MCF 10A (cell line): ENCODE measurements around the gene NET1. TPM values are rescaled to one million over a fixed set of nuclear protein-coding genes. Genes with fewer than 3 reads are reported as not detected.
A peak's percentile ranks its signal among the peaks of the same experiment; 100 is the strongest.

ENCODE experiments used
- BruUV-seq: library from RNA; stranded (reverse); fragments of 400-500 nt; replicated peaks from 2 replicates; lab custom pipeline; 2021; lab: Mats Ljungman, UMichigan
- CTCF ChIA-PET: fragments of 300-600 bp; sonication (Branson Sonifier 250); formaldehyde crosslinking; extraction: SDS; loops from one replicate; lab custom pipeline; 2021; ENCODE audit warnings: antibody characterized with exemption, inconsistent platforms; lab: Yijun Ruan, JAX
- POLR2A ChIA-PET: fragments of 300-600, 350-650 bp; sonication (Branson Sonifier 250); formaldehyde crosslinking; extraction: SDS; loops from one replicate; lab custom pipeline; 2020; ENCODE audit warnings: antibody characterized with exemption, inconsistent platforms; lab: Yijun Ruan, JAX
- DNase-seq: peaks from one replicate; pipeline ENCODE4 v3.0.0-alpha.2; 2018; ENCODE audit not compliant: unreplicated experiment
- H3K27ac Mint-ChIP-seq: one replicate; pipeline ENCODE4 v1.8.0; 2022; ENCODE audit warnings: mild to moderate bottlenecking, low read depth, mixed read lengths; ENCODE audit not compliant: unreplicated experiment
- H3K27me3 Mint-ChIP-seq: one replicate; pipeline ENCODE4 v1.8.0; 2022; ENCODE audit warnings: mixed read lengths; ENCODE audit not compliant: insufficient read depth, unreplicated experiment
- H3K36me3 Mint-ChIP-seq: one replicate; pipeline ENCODE4 v1.8.0; 2022; ENCODE audit warnings: mild to moderate bottlenecking, moderate library complexity, mixed read lengths; ENCODE audit not compliant: insufficient read depth, unreplicated experiment
- H3K4me1 Mint-ChIP-seq: one replicate; pipeline ENCODE4 v1.8.0; 2022; ENCODE audit warnings: mixed read lengths; ENCODE audit not compliant: insufficient read depth, unreplicated experiment
- H3K4me3 Mint-ChIP-seq: one replicate; pipeline ENCODE4 v1.8.0; 2022; ENCODE audit warnings: mild to moderate bottlenecking, moderate library complexity, mixed read lengths; ENCODE audit not compliant: unreplicated experiment
- H3K9me3 Mint-ChIP-seq: one replicate; pipeline ENCODE4 v1.8.0; 2022; ENCODE audit warnings: mixed read lengths; ENCODE audit not compliant: unreplicated experiment
- CTCF ChIP-seq: fragments of 200-600 bp; IDR thresholded peaks from one replicate; pipeline ENCODE4 v1.8.0; 2022; ENCODE audit warnings: antibody characterized with exemption, mild to moderate bottlenecking; ENCODE audit not compliant: unreplicated experiment
- intact Hi-C: fragments of 100-400 bp; cut with micrococcal nuclease; formaldehyde crosslinking; loops from 2 replicates; pipeline ENCODE4 v1.14.1; 2022
- total RNA-seq: library from RNA; stranded (reverse); gene quantifications from 2 replicates; pipeline ENCODE4 v1.2.3, GENCODE V29; 2022

Gene NET1
- total RNA-seq, 1 experiment from 2014 or later: 40.3 TPM

GRCh38 chr10:5450605-5451384 is 38.4 kb downstream of the NET1 start:
- H3K4me3 Mint-ChIP-seq: peak overlapping the region; percentile 81
- peak overlapping the region; percentile 63 for H3K27ac Mint-ChIP-seq
- no peak for DNase-seq
- H3K4me1 Mint-ChIP-seq: peaks cover 18% of the 10 kb centered on the region
- ChIA-PET CTCF (interaction anchor here (0.7 to 1.7 kb wide), 3 partner anchors 163 to 437 kb away, joined by 3 to 4 read pairs (median 4); no protein-coding TSS in a partner anchor), POLR2A (interaction anchor here (0.7 to 2.8 kb wide), 13 partner anchors 13 to 214 kb away, joined by 3 to 9 read pairs (median 4); no protein-coding TSS in a partner anchor)
- BruUV-seq: no TSS peak
- H3K27me3 Mint-ChIP-seq: no peaks in the 10 kb centered on the region
- H3K36me3 Mint-ChIP-seq: peaks cover 51% of the 10 kb centered on the region
- no peak for TF ChIP-seq CTCF
- H3K9me3 Mint-ChIP-seq: no peaks in the 10 kb centered on the region
- intact Hi-C loops: no loop called here

GRCh38 chr10:5453749-5454489 is 41.6 kb downstream of the NET1 start:
- intact Hi-C loops: no loop called here
- H3K4me1 Mint-ChIP-seq: peaks cover 21% of the 10 kb centered on the region
- ChIA-PET POLR2A (interaction anchor here (0.8 to 1.7 kb wide), 6 partner anchors 12 to 436 kb away, joined by 3 to 8 read pairs (median 4); partner anchors contain the start of genes ANKRD16 and FBH1), CTCF (interaction anchor here (1.2 to 3.2 kb wide), 3 partner anchors 11 to 177 kb away, joined by 3 to 23 read pairs (median 4); no protein-coding TSS in a partner anchor)
- no peak for TF ChIP-seq CTCF
- BruUV-seq: no TSS peak
- DNase-seq: no peak
- H3K27me3 Mint-ChIP-seq: no peaks in the 10 kb centered on the region
- H3K4me3 Mint-ChIP-seq: no peak overlapping the region
- H3K9me3 Mint-ChIP-seq: no peaks in the 10 kb centered on the region
- no peak overlapping the region for H3K27ac Mint-ChIP-seq
- H3K36me3 Mint-ChIP-seq: peaks cover 80% of the 10 kb centered on the region

GRCh38 chr10:5456563-5456962 is 44.2 kb downstream of the NET1 start:
- Mint-ChIP-seq H3K4me1 (peaks cover 17% of the 10 kb centered on the region), H3K4me3 (no peak overlapping the region), H3K9me3 (no peaks in the 10 kb centered on the region), H3K36me3 (peaks cover 93% of the 10 kb centered on the region), H3K27me3 (no peaks in the 10 kb centered on the region), H3K27ac (no peak overlapping the region)
- ChIA-PET POLR2A (interaction anchor here (0.9 to 2.4 kb wide), 7 partner anchors 9 to 128 kb away, joined by 3 to 9 read pairs (median 4); no protein-coding TSS in a partner anchor), CTCF (interaction anchor here (0.6 to 3.2 kb wide), 4 partner anchors 9 to 166 kb away, joined by 3 to 23 read pairs (median 4); no protein-coding TSS in a partner anchor)
- TF ChIP-seq CTCF: no peak
- BruUV-seq: no TSS peak
- intact Hi-C loops: no loop called here
- DNase-seq: no peak

- TSS peak; percentile 17 for BruUV-seq
- Mint-ChIP-seq H3K9me3 (no peaks in the 10 kb centered on the region), H3K4me3 (no peak overlapping the region), H3K36me3 (peaks cover 87% of the 10 kb centered on the region), H3K27me3 (no peaks in the 10 kb centered on the region), H3K4me1 (peaks cover 17% of the 10 kb centered on the region), H3K27ac (no peak overlapping the region)
- DNase-seq: no peak
- ChIA-PET POLR2A (no interaction called here), CTCF (no interaction called here)
- intact Hi-C loops: no loop called here
- no peak for TF ChIP-seq CTCF
Observed at GRCh38 chr10:5457741-5458140, 45.4 kb downstream of the NET1 start.
